GM23338 (cell line): Measurements from ENCODE around the gene DENND4A. TPM values are rescaled to one million over a fixed set of nuclear protein-coding genes. Genes with fewer than 3 reads are reported as not detected.

Experiments used
- ATAC-seq: fragments of 200-7000 bp; cut with Tn5 transposase; 3 replicates; pipeline ENCODE4 v1.9.1; 2020
- DNase-seq: peaks from one replicate; pipeline ENCODE4 v3.0.0-alpha.2; 2015; ENCODE audit warnings: low spot score
- H2AFZ ChIP-seq: fragments of 200-600 bp; sonication (generic); 2 replicates; pipeline ENCODE4 v1.8.0; 2016; ENCODE audit warnings: antibody characterized with exemption, mild to moderate bottlenecking, moderate library complexity
- H3F3A ChIP-seq: fragments of 200-600 bp; sonication (generic); replicated peaks from 2 replicates; pipeline ENCODE4 v1.8.0; 2017; ENCODE audit warnings: antibody characterized with exemption, mixed run types, low read depth
- H3K27ac ChIP-seq: fragments of 200-600 bp; sonication (generic); 2 replicates; pipeline ENCODE4 v1.6.1; 2016; ENCODE audit warnings: low read depth
- H3K27me3 ChIP-seq: fragments of 200-600 bp; sonication (generic); 2 replicates; pipeline ENCODE4 v1.8.0; 2016; ENCODE audit warnings: mild to moderate bottlenecking, mixed run types, moderate library complexity; ENCODE audit not compliant: insufficient read depth
- H3K36me3 ChIP-seq: fragments of 200-600 bp; sonication (generic); 2 replicates; pipeline ENCODE4 v1.8.0; 2016; ENCODE audit warnings: mild to moderate bottlenecking; ENCODE audit not compliant: insufficient read depth
- H3K4me1 ChIP-seq: fragments of 200-600 bp; sonication (generic); 2 replicates; pipeline ENCODE4 v1.8.0; 2016; ENCODE audit warnings: mild to moderate bottlenecking, moderate library complexity; ENCODE audit not compliant: insufficient read depth
- H3K4me2 ChIP-seq: fragments of 200-600 bp; sonication (generic); 2 replicates; pipeline ENCODE4 v1.7.1; 2017; ENCODE audit warnings: mixed run types
- H3K4me3 ChIP-seq: fragments of 200-600 bp; sonication (generic); 2 replicates; pipeline ENCODE4 v1.6.1; 2016; ENCODE audit warnings: mixed run types
- H3K79me2 ChIP-seq: fragments of 200-600 bp; sonication (generic); replicated peaks from 2 replicates; pipeline ENCODE4 v1.8.0; 2017; ENCODE audit warnings: mild to moderate bottlenecking; ENCODE audit not compliant: insufficient read depth
- H3K9me2 ChIP-seq: fragments of 200-600 bp; sonication (generic); 2 replicates; pipeline ENCODE4 v1.8.0; 2017; ENCODE audit not compliant: insufficient read depth
- H4K20me1 ChIP-seq: fragments of 200-600 bp; sonication (generic); replicated peaks from 2 replicates; pipeline ENCODE4 v1.8.0; 2017; ENCODE audit warnings: mild to moderate bottlenecking; ENCODE audit not compliant: insufficient read depth
- H3K27ac Mint-ChIP-seq: 2 replicates; pipeline ENCODE4 v1.8.0; 2020; ENCODE audit warnings: inconsistent platforms, mild to moderate bottlenecking, moderate library complexity, mixed read lengths
- H3K27me3 Mint-ChIP-seq: 3 replicates; pipeline ENCODE4 v1.8.0; 2022; ENCODE audit warnings: low read depth, mild to moderate bottlenecking, moderate library complexity, mixed read lengths, inconsistent platforms; ENCODE audit not compliant: insufficient read depth, poor library complexity
- H3K36me3 Mint-ChIP-seq: 3 replicates; pipeline ENCODE4 v1.8.0; 2021; ENCODE audit warnings: low read depth, mild to moderate bottlenecking, inconsistent platforms, moderate library complexity, mixed read lengths
- H3K4me1 Mint-ChIP-seq: 3 replicates; pipeline ENCODE4 v1.8.0; 2020; ENCODE audit warnings: mild to moderate bottlenecking, inconsistent platforms, mixed read lengths
- H3K4me3 Mint-ChIP-seq: 3 replicates; pipeline ENCODE4 v1.8.0; 2021; ENCODE audit warnings: moderate library complexity, mild to moderate bottlenecking, inconsistent platforms, mixed read lengths
- H3K9me3 Mint-ChIP-seq: 3 replicates; pipeline ENCODE4 v1.8.0; 2020; ENCODE audit warnings: moderate library complexity, mild to moderate bottlenecking, inconsistent platforms, mixed read lengths
- CREB1 ChIP-seq: fragments of 250-450 bp; sonication (Bioruptor Pico); IDR thresholded peaks from 2 replicates; pipeline ENCODE4 v1.5.0; 2020; ENCODE audit warnings: low read depth, mild to moderate bottlenecking, moderate library complexity
- EZH2 ChIP-seq: fragments of 200-600 bp; sonication (generic); IDR thresholded peaks from one replicate; pipeline ENCODE4 v1.8.0; 2017; ENCODE audit warnings: antibody characterized with exemption, mild to moderate bottlenecking, low read depth; ENCODE audit not compliant: unreplicated experiment
- EZH2phosphoT487 ChIP-seq: fragments of 200-600 bp; sonication (generic); IDR thresholded peaks from one replicate; pipeline ENCODE4 v1.8.1; 2018; ENCODE audit warnings: antibody characterized with exemption; ENCODE audit not compliant: unreplicated experiment
- JUNB ChIP-seq: IDR thresholded peaks from one replicate; pipeline ENCODE4 v1.6.1; 2016; ENCODE audit warnings: antibody characterized with exemption; ENCODE audit not compliant: unreplicated experiment
- NANOG ChIP-seq: IDR thresholded peaks from 2 replicates; pipeline ENCODE4 v1.6.1; 2016; ENCODE audit warnings: antibody characterized with exemption, borderline replicate concordance
- POLR2AphosphoS5 ChIP-seq: IDR thresholded peaks from 2 replicates; pipeline ENCODE4 v1.6.1; 2016; ENCODE audit warnings: antibody characterized with exemption, low read depth
- STAT1 ChIP-seq: IDR thresholded peaks from one replicate; pipeline ENCODE4 v1.6.1; 2016; ENCODE audit warnings: antibody characterized with exemption; ENCODE audit not compliant: unreplicated experiment
- ZNF114 ChIP-seq: fragments of 250-450 bp; sonication (Bioruptor Pico); IDR thresholded peaks from 2 replicates; pipeline ENCODE4 v1.5.0; 2020; ENCODE audit warnings: mild to moderate bottlenecking, moderate library complexity
- polyA plus RNA-seq: library from polyadenylated mRNA; unstranded; fragments of >200 nt; fragmentation: Nextera tagmentation; extraction: Ambion mirVana; gene quantifications from 2 replicates; pipeline ENCODE4 v1.2.1, GENCODE V29; 2016
- total RNA-seq: library from RNA; depleted of rRNA; stranded (reverse); fragments of >200 nt; shearing (Covaris generic); gene quantifications from 2 replicates; pipeline ENCODE4 v1.2.3, GENCODE V29; 2014
- TF ChIP-seq, protein P1 (sequence below): fragments of 250-450 bp; sonication (Bioruptor Pico); IDR thresholded peaks from 2 replicates; pipeline ENCODE4 v1.5.0; 2020; ENCODE audit warnings: mild to moderate bottlenecking, moderate library complexity
- TF ChIP-seq, protein P2 (sequence below): IDR thresholded peaks from one replicate; pipeline ENCODE4 v1.6.1; 2018; ENCODE audit warnings: antibody characterized with exemption; ENCODE audit not compliant: unreplicated experiment
- TF ChIP-seq, protein P3 (sequence below), 2 experiments: fragments of 200-600 bp in 1 of 2; sonication (generic) in 1 of 2; conservative IDR thresholded peaks; 2 replicates each; pipeline versions ENCODE4 v1.5.1 to v1.6.1; 2016 to 2017; ENCODE audit warnings: antibody characterized with exemption in 2 of 2, low read depth in 2 of 2, mild to moderate bottlenecking in 2 of 2, moderate library complexity in 1 of 2

DENND4A gene
- total and polyA plus RNA-seq, 2 experiments from 2014 or later, result 3.4 to 9.0 TPM

DNA sequence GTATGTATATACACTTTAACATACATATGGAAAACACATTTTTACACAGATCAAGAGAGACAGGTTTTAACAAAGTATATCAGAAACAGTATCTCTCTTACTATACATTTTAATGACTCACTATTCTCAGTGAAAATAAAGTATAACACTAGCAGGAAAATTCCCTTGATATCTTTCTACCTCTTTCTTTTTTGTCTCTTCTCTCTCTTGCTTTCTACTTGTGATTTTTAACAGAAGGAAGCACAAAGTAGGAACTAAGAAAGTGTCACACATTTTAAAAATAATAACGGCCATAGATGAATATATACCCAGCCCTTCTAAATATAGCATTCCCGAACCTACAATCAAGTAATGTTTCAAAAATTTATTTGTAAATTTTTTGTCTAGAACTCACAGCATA is 4.8 kb downstream of the DENND4A start (continued):
- TF ChIP-seq, protein P1, sequence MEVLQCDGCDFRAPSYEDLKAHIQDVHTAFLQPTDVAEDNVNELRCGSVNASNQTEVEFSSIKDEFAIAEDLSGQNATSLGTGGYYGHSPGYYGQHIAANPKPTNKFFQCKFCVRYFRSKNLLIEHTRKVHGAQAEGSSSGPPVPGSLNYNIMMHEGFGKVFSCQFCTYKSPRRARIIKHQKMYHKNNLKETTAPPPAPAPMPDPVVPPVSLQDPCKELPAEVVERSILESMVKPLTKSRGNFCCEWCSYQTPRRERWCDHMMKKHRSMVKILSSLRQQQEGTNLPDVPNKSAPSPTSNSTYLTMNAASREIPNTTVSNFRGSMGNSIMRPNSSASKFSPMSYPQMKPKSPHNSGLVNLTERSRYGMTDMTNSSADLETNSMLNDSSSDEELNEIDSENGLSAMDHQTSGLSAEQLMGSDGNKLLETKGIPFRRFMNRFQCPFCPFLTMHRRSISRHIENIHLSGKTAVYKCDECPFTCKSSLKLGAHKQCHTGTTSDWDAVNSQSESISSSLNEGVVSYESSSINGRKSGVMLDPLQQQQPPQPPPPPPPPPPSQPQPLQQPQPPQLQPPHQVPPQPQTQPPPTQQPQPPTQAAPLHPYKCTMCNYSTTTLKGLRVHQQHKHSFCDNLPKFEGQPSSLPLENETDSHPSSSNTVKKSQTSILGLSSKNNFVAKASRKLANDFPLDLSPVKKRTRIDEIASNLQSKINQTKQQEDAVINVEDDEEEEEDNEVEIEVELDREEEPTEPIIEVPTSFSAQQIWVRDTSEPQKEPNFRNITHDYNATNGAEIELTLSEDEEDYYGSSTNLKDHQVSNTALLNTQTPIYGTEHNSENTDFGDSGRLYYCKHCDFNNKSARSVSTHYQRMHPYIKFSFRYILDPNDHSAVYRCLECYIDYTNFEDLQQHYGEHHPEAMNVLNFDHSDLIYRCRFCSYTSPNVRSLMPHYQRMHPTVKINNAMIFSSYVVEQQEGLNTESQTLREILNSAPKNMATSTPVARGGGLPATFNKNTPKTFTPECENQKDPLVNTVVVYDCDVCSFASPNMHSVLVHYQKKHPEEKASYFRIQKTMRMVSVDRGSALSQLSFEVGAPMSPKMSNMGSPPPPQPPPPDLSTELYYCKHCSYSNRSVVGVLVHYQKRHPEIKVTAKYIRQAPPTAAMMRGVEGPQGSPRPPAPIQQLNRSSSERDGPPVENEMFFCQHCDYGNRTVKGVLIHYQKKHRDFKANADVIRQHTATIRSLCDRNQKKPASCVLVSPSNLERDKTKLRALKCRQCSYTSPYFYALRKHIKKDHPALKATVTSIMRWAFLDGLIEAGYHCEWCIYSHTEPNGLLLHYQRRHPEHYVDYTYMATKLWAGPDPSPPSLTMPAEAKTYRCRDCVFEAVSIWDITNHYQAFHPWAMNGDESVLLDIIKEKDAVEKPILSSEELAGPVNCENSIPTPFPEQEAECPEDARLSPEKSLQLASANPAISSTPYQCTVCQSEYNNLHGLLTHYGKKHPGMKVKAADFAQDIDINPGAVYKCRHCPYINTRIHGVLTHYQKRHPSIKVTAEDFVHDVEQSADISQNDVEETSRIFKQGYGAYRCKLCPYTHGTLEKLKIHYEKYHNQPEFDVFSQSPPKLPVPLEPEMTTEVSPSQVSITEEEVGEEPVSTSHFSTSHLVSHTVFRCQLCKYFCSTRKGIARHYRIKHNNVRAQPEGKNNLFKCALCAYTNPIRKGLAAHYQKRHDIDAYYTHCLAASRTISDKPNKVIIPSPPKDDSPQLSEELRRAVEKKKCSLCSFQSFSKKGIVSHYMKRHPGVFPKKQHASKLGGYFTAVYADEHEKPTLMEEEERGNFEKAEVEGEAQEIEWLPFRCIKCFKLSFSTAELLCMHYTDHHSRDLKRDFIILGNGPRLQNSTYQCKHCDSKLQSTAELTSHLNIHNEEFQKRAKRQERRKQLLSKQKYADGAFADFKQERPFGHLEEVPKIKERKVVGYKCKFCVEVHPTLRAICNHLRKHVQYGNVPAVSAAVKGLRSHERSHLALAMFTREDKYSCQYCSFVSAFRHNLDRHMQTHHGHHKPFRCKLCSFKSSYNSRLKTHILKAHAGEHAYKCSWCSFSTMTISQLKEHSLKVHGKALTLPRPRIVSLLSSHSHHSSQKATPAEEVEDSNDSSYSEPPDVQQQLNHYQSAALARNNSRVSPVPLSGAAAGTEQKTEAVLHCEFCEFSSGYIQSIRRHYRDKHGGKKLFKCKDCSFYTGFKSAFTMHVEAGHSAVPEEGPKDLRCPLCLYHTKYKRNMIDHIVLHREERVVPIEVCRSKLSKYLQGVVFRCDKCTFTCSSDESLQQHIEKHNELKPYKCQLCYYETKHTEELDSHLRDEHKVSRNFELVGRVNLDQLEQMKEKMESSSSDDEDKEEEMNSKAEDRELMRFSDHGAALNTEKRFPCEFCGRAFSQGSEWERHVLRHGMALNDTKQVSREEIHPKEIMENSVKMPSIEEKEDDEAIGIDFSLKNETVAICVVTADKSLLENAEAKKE (CRISPR knock-in tag), result no peak
- TF ChIP-seq EZH2phosphoT487 (no peak), CREB1 (CRISPR knock-in tag) (no peak), JUNB (no peak), STAT1 (no peak), EZH2 (no peak)

DNA sequence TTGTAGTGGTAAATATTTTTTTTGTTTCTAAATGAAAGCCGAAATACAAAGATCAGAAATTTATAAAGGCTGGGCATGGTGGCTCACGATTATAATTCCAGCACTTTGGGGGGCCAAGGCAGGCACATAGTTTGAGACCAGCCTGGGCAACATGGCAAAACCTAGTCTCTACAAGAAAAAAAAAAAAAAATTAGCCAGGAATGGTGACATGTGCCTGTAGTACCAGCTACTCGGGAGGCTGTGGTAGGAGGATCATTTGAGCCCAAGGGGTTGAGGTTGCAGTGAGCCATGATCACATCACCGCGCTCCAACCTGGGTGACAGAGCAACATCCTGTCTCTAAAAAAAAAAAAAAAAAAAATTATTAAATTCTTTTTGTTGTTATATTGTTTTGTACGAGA is 6.9 kb downstream of the DENND4A start:
- H3K9me3 Mint-ChIP-seq, result no peaks in the 10 kb centered on the region
- ATAC-seq (no peak), DNase-seq (no peak)
- Histone ChIP-seq H3K9me2 (no peaks in the 10 kb centered on the region), H3K27ac (no peak overlapping the region), H3F3A (no peaks in the 10 kb centered on the region), H2AFZ (no peak overlapping the region), H3K79me2 (peaks cover 7% of the 10 kb centered on the region; the same call in 1 of the 2 replicates), H3K4me2 (no peak overlapping the region), H3K36me3 (no peaks in the 10 kb centered on the region), H3K4me3 (no peak overlapping the region), H3K27me3 (peaks cover 2% of the 10 kb centered on the region; the same call in 1 of the 2 replicates), H4K20me1 (no peaks in the 10 kb centered on the region), H3K4me1 (no peaks in the 10 kb centered on the region)
- no peak overlapping the region for H3K27ac Mint-ChIP-seq
- no peaks in the 10 kb centered on the region for H3K36me3 Mint-ChIP-seq
- no peaks in the 10 kb centered on the region for H3K27me3 Mint-ChIP-seq
- H3K4me3 Mint-ChIP-seq, result no peak overlapping the region
- 0 out of 3 replicates have a peak, but pooled peaks cover 2% of the 10 kb centered on the region for H3K4me1 Mint-ChIP-seq
- TF ChIP-seq EZH2 (no peak), POLR2AphosphoS5 (no peak), EZH2phosphoT487 (no peak), CREB1 (CRISPR knock-in tag) (no peak), ZNF114 (no peak), NANOG (no peak)
- TF ChIP-seq, protein P2, sequence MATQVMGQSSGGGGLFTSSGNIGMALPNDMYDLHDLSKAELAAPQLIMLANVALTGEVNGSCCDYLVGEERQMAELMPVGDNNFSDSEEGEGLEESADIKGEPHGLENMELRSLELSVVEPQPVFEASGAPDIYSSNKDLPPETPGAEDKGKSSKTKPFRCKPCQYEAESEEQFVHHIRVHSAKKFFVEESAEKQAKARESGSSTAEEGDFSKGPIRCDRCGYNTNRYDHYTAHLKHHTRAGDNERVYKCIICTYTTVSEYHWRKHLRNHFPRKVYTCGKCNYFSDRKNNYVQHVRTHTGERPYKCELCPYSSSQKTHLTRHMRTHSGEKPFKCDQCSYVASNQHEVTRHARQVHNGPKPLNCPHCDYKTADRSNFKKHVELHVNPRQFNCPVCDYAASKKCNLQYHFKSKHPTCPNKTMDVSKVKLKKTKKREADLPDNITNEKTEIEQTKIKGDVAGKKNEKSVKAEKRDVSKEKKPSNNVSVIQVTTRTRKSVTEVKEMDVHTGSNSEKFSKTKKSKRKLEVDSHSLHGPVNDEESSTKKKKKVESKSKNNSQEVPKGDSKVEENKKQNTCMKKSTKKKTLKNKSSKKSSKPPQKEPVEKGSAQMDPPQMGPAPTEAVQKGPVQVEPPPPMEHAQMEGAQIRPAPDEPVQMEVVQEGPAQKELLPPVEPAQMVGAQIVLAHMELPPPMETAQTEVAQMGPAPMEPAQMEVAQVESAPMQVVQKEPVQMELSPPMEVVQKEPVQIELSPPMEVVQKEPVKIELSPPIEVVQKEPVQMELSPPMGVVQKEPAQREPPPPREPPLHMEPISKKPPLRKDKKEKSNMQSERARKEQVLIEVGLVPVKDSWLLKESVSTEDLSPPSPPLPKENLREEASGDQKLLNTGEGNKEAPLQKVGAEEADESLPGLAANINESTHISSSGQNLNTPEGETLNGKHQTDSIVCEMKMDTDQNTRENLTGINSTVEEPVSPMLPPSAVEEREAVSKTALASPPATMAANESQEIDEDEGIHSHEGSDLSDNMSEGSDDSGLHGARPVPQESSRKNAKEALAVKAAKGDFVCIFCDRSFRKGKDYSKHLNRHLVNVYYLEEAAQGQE, result no peak
- TF ChIP-seq, protein P3, sequence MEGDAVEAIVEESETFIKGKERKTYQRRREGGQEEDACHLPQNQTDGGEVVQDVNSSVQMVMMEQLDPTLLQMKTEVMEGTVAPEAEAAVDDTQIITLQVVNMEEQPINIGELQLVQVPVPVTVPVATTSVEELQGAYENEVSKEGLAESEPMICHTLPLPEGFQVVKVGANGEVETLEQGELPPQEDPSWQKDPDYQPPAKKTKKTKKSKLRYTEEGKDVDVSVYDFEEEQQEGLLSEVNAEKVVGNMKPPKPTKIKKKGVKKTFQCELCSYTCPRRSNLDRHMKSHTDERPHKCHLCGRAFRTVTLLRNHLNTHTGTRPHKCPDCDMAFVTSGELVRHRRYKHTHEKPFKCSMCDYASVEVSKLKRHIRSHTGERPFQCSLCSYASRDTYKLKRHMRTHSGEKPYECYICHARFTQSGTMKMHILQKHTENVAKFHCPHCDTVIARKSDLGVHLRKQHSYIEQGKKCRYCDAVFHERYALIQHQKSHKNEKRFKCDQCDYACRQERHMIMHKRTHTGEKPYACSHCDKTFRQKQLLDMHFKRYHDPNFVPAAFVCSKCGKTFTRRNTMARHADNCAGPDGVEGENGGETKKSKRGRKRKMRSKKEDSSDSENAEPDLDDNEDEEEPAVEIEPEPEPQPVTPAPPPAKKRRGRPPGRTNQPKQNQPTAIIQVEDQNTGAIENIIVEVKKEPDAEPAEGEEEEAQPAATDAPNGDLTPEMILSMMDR (conservative IDR thresholded peaks at IDR 0.05; ENCODE audit: low read depth in 2 of 2), result no peak
